Measurements from ENCODE around the gene WDR41. TPM values are rescaled to one million over a fixed set of nuclear protein-coding genes. Genes with fewer than 3 reads are reported as not detected.

WDR41 gene
- total RNA-seq, 4 donors from 2014 or later, result 35.4 to 67.1 (median 40.4) TPM

- no peak for TF ChIP-seq CTCF (IDR thresholded peaks at IDR 0.05)
- no peak for ATAC-seq (ENCODE audit: low FRiP score)
- DNase-seq (ENCODE audit: low spot score), result no peak
These were observed 28.2 kb downstream of the WDR41 start for GRCh38 chr5:77463905-77464304.

GRCh38 chr5:77461287-77461686 is 30.8 kb downstream of the WDR41 start:
- DNase-seq (ENCODE audit: low spot score) (no peak), ATAC-seq (ENCODE audit: low FRiP score) (no peak)
- no peak for TF ChIP-seq CTCF (IDR thresholded peaks at IDR 0.05)

- TF ChIP-seq CTCF (IDR thresholded peaks at IDR 0.05), result no peak
- DNase-seq (ENCODE audit: low spot score) (no peak), ATAC-seq (ENCODE audit: low FRiP score) (no peak)
These were observed 38.0 kb downstream of the WDR41 start for GRCh38 chr5:77454123-77454522.

GRCh38 chr5:77452351-77452750 is 39.8 kb downstream of the WDR41 start:
- ATAC-seq (ENCODE audit: low FRiP score) (no peak), DNase-seq (ENCODE audit: low spot score) (no peak)

GRCh38 chr5:77449981-77450380 is 42.1 kb downstream of the WDR41 start:
- DNase-seq (ENCODE audit: low spot score) (no peak), ATAC-seq (ENCODE audit: low FRiP score) (no peak)
- no peak for TF ChIP-seq CTCF (IDR thresholded peaks at IDR 0.05)

More at GRCh38 chr5:77452351-77452750, 39.8 kb downstream of the WDR41 start:
- TF ChIP-seq CTCF (IDR thresholded peaks at IDR 0.05), result no peak

- TF ChIP-seq CTCF (IDR thresholded peaks at IDR 0.05), result no peak
- ATAC-seq (ENCODE audit: low FRiP score) (no peak), DNase-seq (ENCODE audit: low spot score) (no peak)
These were observed 42.8 kb downstream of the WDR41 start for GRCh38 chr5:77449277-77449676.

GRCh38 chr5:77448831-77449230 is 43.3 kb downstream of the WDR41 start:
- DNase-seq (ENCODE audit: low spot score) (no peak), ATAC-seq (ENCODE audit: low FRiP score) (no peak)
- TF ChIP-seq CTCF (IDR thresholded peaks at IDR 0.05), result no peak

Data from omental fat pad (tissue), 4 donors.